GM13977 (cell line): ENCODE results near the gene KCNJ1.

Source experiments
- DNase-seq: peaks from one replicate; pipeline ENCODE4 v3.0.0; 2012; ENCODE audit warnings: low spot score
- CTCF ChIP-seq: IDR thresholded peaks from 2 replicates; pipeline ENCODE4 v1.5.1; 2012; ENCODE audit warnings: mild to moderate bottlenecking, control low read depth; ENCODE audit not compliant: insufficient read depth; ENCODE audit errors: extremely low read depth, missing control alignments
- in situ Hi-C: fragments of 300-500 bp; cut with MboI; formaldehyde crosslinking; loops from one replicate; pipeline ENCODE4 v1.12.0; 2022; ENCODE audit warnings: low sequenced_read_pairs, low pct_unique_long_range_greater_than_20kb, mixed read lengths, inconsistent platforms; ENCODE audit not compliant: unreplicated experiment

KCNJ1 gene

GRCh38 chr11:128890543-128891368 lies 23.7 kb upstream of the KCNJ1 start, which contains the start of gene KCNJ5:
TSS of gene KCNJ5 (plus strand) at chr11:128891356. CDS start at chr11:128911274, 19,918 bp downstream.
- in situ Hi-C loops: no loop called here
- no peak for TF ChIP-seq CTCF

DNA sequence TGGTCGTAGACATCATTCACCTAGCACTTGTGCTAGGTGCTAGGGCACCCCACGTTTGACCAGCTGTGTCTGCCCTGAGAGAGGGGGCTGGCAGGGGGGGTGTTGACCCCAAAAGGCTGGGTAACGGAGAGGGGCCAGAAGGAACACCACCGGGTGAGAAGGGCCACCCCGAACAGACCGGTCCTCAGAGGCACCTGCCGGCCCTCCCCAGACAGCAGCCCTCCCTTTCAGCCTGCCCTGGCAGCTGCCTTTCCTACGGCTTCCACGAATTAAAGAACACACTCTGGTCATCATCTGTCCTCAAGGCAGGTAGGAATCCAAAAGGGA lies 23.1 kb upstream of the KCNJ1 start:
- in situ Hi-C loops: no loop called here
- TF ChIP-seq CTCF: no peak
- DNase-seq: no peak

More at GRCh38 chr11:128890543-128891368, 23.7 kb upstream of the KCNJ1 start, which contains the start of gene KCNJ5:
- DNase-seq: no peak

DNA sequence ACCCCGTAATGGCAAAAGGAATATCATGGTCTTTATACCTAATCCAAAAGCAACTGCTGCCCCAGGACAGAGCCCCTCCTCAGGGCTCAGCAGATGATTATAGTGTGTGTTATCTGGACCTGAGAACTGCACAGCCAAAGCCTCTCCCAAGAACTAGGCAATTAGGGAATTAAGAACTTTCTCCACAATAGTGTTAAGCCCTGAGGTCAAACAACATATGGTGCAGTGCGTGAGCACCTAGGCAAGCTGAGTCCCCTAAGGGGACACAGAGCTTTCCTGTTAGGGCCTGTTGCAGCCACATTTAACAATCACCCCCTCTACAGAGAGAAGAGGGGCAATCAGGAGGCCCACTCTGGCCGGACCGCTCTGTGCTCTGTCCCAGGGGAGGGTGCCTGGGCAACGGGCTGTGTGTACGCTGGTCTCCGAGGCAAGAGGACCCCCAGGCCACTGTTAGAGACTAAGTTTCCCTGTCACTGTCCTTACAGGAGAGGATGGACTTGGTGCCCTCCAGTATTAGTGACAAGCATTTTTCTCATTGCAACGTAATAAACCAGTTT lies 22.6 kb upstream of the KCNJ1 start:
- in situ Hi-C loops: loop anchor here (10.0 kb wide), 1 partner anchor 65 kb away; no protein-coding TSS in a partner anchor
- no peak for TF ChIP-seq CTCF
- no peak for DNase-seq

DNA sequence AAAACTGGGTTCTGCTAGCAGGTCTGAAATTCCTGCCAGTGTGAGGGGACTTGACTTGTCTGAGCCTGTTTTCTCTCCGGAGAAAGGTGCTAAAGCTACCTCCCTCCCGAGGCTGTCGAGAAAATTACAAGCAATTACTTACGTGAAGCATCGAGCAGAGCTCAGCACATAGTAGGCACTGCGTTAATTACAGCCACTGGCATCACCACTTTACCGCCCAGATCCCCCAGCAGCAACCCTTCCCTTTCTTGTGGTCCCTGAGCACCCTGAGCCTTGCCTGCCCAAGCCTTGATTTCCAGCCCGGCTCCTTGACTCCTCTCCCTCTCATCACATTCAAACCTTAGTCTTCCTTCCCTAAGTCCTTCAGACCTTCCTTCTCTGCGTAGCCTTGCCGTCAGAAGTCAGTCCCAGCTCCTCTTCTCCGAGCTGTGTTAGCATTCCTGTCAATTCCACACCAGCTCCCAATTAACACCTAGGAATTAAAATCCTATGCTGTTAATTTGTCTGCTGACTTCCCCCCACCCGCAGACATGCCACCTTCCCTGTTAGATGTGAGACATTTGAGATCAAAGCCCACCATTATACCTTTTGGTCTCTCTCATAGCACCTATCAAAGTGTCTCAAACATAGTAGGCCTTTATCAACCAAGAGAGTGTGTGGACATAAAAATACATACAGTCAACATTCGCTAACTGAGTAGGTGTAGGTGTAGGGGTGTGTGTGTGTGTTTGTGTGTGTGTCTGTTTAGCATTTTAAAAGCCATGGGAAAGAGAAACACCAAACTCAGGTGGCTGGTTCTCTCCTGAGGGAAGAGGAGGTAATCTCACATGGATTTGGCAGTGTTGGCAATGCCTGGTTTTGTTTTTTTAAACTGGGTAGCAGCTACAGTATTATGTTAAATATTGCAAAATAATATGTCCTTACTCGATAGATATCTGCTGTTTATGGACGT lies 21.2 kb upstream of the KCNJ1 start:
- no peak for TF ChIP-seq CTCF
- no peak for DNase-seq
- in situ Hi-C loops: loop anchor here (10.0 kb wide), 1 partner anchor 66 kb away; no protein-coding TSS in a partner anchor

DNA sequence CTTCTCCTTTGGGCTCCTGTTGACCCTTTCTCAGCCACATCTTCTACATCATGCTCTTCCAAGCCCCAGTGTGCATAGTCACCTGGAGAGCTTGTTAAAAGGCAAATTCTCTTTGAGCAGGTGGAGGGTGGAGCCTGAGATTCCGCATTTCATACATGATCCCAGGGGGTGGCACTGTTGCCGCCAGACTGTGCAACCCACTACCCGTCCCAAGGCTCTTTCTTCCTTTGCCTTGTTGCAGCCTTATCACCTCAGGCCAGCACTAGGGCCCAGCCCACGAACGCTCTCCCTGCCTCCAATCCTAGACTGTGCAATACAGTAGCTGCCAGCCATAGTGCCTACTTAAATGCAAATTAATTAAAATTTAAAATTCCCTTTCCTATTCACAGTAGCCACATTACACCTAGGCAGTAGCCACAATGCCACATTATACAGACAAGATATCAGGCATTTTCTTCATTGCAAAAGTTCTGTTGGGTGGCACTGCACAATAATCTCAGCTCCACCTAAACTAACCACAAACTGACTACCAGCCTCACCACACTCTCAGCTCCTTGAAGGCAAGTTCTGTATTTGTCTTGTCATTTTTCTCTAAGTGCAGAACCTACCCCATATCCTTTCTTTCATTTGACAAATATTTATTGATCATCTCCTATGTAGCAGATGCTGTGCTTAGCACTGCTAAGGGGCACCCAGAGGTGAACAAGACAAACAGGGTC lies 19.5 kb upstream of the KCNJ1 start:
- in situ Hi-C loops: loop anchor here (10.0 kb wide), 1 partner anchor 68 kb away; no protein-coding TSS in a partner anchor
- peak; percentile 20 for TF ChIP-seq CTCF
- no peak for DNase-seq
